ENCODE results near the gene AMZ1. TPM values are rescaled to one million over a fixed set of nuclear protein-coding genes. Genes with fewer than 3 reads are reported as not detected.
"Not testable (repeated sequence)": the region's sequence is repeated elsewhere in the genome, so short reads cannot be mapped to it uniquely, and the experiment has no call there.

Gene AMZ1
- total RNA-seq, 2 donors from 2014 or later = not detected

DNA sequence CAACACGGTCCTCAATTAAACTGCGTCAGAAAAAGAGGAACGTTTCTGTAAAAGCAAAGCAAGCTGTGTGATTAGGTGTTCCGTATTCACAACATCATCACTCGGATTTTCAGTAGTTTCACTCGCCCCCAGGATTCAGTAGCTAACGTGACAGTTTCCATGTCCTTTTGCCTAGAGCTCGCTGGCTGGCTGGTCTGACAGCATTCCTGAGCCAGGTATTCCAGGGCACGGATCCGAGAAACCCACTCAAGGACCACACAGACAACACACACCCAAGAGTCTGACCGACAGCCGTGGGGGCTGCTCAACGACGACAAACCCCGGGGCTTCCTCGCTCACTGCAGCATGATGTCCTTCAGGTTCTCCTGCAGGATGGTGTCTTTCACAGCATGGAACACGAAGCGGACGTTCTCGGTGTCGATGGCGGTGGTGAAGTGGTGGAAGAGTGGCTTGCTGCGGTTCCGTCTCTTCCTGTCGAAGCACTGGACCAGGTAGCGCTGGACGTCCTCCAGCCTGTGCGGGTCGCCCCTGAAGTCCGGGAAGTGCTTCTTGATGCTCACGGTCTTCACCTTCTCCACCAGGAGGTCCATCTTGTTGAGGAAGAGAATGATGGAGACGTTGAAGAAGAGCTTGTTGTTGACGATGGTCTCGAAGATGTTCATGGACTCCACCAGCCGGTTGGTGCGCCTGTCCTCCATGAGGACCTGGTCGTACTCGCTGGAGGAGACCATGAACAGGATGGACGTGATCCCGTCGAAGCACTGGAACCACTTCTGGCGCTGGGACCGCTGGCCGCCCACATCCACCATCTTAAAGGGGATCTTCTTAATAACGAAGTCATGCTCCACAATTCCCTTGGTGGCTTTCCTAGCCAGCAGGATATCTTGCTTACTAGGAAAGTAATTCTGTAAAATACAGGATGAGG is 43.1 kb downstream of the AMZ1 start:
- peaks cover 8 to 20% of the 10 kb centered on the region in 2 donors for H3K4me1 Mint-ChIP-seq (ENCODE audit: low read depth in 2 of 2)
- H3K9me3 Mint-ChIP-seq = no peaks in the 10 kb centered on the region
- H3K4me3 Mint-ChIP-seq = no peak overlapping the region
- H3K27me3 Mint-ChIP-seq = peaks cover 0 to 4% of the 10 kb centered on the region in 2 donors
- H3K36me3 Mint-ChIP-seq = peaks cover 5% of the 10 kb centered on the region
- ATAC-seq = no peak
- peak overlapping the region in 1 of 2 donors; percentile 79 for H3K27ac Mint-ChIP-seq
- DNase-seq (ENCODE audit: low spot score) = no peak

DNA sequence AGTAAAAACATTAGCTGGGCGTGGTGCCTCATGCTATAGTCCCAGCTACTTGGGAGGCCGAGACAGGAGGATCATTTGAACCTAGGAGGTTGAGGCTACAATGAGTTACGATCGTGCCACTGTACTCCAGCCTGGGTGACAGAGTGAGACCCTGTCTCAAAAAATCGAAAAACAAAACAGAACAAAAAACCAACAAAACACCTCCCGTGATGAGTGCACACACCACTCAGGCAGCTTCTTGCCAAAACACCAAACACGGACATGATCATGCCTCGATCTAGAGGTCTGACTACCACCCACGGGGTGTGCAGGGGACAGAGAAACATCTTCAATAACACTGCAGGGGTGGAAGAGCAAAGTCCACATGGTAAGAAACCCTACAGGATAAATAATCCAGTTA is 44.4 kb downstream of the AMZ1 start:
- Mint-ChIP-seq H3K9me3 (no peaks in the 10 kb centered on the region), H3K27me3 (peaks cover 0 to 4% of the 10 kb centered on the region in 2 donors), H3K4me1 (ENCODE audit: low read depth in 2 of 2) (peaks cover 8 to 20% of the 10 kb centered on the region in 2 donors), H3K27ac (no peak overlapping the region), H3K4me3 (no peak overlapping the region), H3K36me3 (peaks cover 5% of the 10 kb centered on the region)
- DNase-seq (ENCODE audit: low spot score) (no peak), ATAC-seq (no peak)

DNA sequence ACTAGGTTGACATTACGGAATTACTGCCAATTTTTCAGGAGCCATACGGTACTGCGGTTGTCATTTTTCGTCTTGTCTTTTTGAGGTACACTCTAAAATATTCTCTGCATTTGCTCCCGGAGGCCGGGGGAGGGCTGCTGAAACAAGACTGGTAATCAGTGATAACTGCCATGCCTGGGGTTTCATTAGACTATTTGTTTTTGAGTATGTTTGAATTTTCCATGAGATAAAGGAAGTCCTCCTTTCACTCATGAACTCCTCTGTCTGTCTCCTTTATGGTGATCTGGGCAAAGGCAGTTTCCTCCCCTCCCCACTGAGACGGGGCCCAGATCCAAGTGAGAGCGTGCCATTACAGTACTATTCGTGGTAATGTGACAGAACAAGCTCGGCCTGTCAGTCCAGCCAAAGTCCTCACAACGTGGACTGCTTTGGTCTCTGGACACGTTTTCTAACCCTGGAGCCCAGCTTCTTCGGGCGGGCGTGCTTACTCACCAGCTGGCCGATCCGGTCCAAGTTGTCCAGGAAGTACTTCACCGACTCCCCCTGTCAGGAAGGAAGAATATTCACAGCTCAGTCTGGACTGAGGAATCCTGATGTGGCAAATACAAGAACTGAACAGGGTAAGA is 45.1 kb downstream of the AMZ1 start:
- Mint-ChIP-seq H3K9me3 (no peaks in the 10 kb centered on the region), H3K4me1 (ENCODE audit: low read depth in 2 of 2) (peaks cover 8 to 20% of the 10 kb centered on the region in 2 donors), H3K36me3 (peaks cover 5% of the 10 kb centered on the region), H3K27me3 (peaks cover 0 to 4% of the 10 kb centered on the region in 2 donors), H3K27ac (no peak overlapping the region), H3K4me3 (no peak overlapping the region)
- no peak for DNase-seq (ENCODE audit: low spot score)
- ATAC-seq = no peak

DNA sequence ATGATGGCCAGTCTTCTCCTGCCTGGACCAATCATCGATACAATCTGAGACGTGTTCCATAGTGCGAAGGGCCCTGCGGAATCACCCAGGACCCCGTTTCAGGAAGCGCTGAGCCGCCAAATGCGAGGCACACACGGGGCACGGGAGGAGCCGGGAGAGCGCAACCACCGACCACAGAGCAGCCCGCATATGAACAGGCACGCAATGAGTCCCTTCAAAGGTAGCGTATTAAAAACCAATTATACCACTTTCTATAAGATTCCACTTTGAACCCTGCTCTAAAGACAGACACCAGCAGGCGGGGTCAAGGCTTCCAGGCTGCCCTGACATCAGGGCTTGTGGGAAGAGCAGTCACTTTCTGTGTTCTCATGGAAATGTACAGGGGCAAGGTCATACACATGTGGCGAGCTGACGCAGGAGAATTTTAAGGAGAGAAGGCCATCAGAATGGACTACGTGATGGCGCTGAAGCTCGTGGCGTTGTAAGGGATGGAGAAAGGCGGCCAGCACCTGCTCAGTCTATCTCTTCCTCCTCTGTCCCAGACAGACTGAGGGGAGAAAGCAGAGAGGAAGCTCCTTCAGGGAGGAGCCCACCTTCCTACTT is 46.2 kb downstream of the AMZ1 start:
- H3K4me1 Mint-ChIP-seq (ENCODE audit: low read depth in 2 of 2) = peaks cover 8 to 20% of the 10 kb centered on the region in 2 donors
- ATAC-seq = no peak
- no peak overlapping the region for H3K27ac Mint-ChIP-seq
- H3K36me3 Mint-ChIP-seq = peaks cover 5% of the 10 kb centered on the region
- H3K4me3 Mint-ChIP-seq = no peak overlapping the region
- no peaks in the 10 kb centered on the region for H3K9me3 Mint-ChIP-seq
- no peak for DNase-seq (ENCODE audit: low spot score)
- peaks cover 0 to 4% of the 10 kb centered on the region in 2 donors for H3K27me3 Mint-ChIP-seq

DNA sequence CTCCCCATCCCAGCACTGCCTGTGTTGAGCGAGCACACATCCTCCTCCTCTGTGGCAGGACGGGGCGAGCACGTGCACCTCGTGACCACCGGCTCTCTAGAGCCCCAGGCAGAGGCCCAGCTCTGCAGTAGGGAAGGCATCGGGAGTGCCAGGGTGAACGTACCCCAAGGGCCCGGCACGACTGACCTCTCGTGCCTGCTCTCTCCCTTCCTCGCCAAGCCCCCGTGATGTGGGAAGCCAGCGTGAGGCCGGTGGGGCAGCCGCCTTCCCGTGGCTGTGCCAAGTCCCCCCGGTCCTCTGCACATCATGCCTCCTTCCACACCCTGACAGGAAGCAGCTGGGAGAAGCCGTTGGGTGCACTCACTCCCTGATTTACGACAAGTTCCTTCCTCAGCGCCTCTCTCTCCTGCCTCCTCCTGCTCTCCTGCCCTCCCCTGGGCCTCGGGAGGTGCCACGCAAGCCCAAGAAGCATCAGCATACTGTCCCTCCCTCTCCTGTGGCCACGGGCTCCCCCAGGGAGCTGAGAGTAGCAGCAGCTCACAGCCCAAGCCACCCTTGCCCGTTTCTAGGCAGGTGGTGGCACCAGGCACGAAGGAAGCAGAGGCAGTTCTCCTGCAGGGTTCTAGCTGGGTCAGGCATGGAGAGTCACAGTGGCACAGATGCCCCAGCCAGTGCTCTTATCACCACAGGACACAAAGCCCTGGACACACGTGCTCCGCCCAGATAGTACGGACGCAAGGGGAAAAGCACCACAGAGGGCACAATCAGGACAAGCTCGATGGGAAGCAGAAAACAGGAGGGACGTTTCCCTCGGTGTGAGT is 47.0 kb downstream of the AMZ1 start:
- no peak overlapping the region for H3K4me3 Mint-ChIP-seq
- ATAC-seq = peak in 1 of 2 donors; percentile 45
- no peak overlapping the region for H3K27ac Mint-ChIP-seq
- H3K9me3 Mint-ChIP-seq = no peaks in the 10 kb centered on the region
- no peak for DNase-seq (ENCODE audit: low spot score)
- H3K27me3 Mint-ChIP-seq = peaks cover 0 to 4% of the 10 kb centered on the region in 2 donors
- H3K36me3 Mint-ChIP-seq = peaks cover 2% of the 10 kb centered on the region
- H3K4me1 Mint-ChIP-seq (ENCODE audit: low read depth in 2 of 2) = peaks cover 8 to 20% of the 10 kb centered on the region in 2 donors

DNA sequence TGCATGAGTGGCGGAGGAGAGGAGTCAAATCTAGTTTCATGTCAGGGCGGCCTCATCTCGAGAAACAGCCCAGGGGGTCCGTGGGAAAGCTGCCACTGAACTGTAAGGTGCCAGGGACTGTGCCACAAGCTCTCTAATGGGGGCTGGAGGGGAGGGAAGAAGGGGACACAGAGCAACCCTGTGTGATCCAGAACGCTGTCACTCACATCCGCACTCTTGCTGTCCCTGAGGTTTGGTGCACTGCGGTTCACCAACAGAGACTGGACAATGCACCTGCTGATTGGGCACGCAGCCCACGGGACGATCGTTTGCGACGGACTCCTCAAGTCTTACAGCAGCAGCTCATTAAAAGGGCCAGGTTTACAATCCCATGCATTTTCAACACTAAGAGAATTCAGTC is 47.7 kb downstream of the AMZ1 start:
- no peaks in the 10 kb centered on the region for H3K36me3 Mint-ChIP-seq
- no peaks in the 10 kb centered on the region for H3K9me3 Mint-ChIP-seq
- no peak for DNase-seq (ENCODE audit: low spot score)
- no peak overlapping the region for H3K4me3 Mint-ChIP-seq
- H3K4me1 Mint-ChIP-seq (ENCODE audit: low read depth in 2 of 2) = peaks cover 8 to 20% of the 10 kb centered on the region in 2 donors
- no peak overlapping the region for H3K27ac Mint-ChIP-seq
- ATAC-seq = no peak
- peaks cover 0 to 4% of the 10 kb centered on the region in 2 donors for H3K27me3 Mint-ChIP-seq

DNA sequence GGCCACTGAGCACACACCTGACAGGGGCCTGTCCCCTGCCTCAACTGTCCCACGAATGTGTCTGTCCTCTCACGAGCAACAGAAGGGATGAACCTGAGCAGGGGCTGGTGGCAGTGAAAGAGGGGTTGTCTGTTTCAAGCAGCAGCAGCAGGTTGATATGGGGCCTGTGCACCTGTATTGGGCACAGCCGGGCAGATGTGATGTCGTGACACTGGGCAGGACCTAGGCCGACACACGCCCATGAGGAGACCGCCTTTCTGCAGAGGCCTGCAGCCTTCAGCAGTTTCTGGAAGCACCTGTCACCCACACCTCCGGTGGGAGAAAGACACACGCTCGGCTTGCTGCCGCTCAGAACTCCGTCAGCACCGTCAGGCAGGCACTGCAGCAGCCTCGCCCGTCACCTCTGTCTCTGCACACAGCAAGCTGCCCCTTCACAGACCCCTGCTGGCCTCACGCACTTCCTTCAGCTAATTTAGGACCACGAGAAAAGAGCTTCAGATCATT is 48.5 kb downstream of the AMZ1 start:
- no peak overlapping the region for H3K4me3 Mint-ChIP-seq
- peaks cover 8 to 19% of the 10 kb centered on the region in 2 donors for H3K4me1 Mint-ChIP-seq (ENCODE audit: low read depth in 2 of 2)
- H3K27me3 Mint-ChIP-seq = peaks cover 0 to 4% of the 10 kb centered on the region in 2 donors
- H3K9me3 Mint-ChIP-seq = no peaks in the 10 kb centered on the region
- no peak for ATAC-seq
- H3K27ac Mint-ChIP-seq = no peak overlapping the region
- H3K36me3 Mint-ChIP-seq = no peaks in the 10 kb centered on the region
- DNase-seq (ENCODE audit: low spot score) = no peak

DNA sequence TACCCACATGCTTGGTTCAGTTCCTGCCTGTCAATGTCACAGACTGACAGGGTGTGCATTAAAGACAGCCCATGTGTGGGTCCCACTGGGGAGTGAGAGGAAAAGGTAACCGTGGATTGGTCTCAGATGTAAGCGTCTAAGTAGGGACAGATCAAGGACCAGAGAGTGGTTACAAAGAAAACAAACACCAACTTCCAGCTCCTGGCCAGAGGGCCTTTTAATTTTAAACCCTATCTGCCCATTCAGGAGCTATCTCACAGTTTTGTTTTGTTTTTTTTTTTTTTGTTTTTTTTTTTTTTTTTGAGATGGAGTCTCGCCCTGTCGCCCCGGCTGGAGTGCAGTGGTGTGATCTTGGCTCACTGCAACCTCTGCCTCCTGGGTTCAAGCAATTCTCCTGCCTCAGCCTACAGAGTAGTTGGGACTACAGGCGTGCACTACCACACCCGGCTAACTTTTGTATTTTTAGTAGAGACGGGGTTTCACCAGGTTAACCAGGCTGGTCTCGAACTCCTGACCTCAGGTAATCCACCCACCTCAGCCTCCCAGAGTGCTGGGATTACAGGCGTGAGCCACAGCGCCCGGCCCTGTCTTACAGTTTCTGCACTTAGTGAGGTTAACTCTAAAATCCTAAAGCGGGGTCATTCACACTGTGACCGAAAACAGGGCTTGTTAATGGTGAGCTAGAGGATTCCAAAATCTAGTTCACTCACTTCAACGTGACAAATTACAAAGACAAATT is 49.2 kb downstream of the AMZ1 start:
- H3K4me1 Mint-ChIP-seq (ENCODE audit: low read depth in 2 of 2) = peaks cover 8 to 15% of the 10 kb centered on the region in 2 donors
- H3K4me3 Mint-ChIP-seq; H3K27ac Mint-ChIP-seq; ATAC-seq; H3K27me3 Mint-ChIP-seq; H3K36me3 Mint-ChIP-seq; DNase-seq (ENCODE audit: low spot score); H3K9me3 Mint-ChIP-seq: not testable (repeated sequence)

DNA sequence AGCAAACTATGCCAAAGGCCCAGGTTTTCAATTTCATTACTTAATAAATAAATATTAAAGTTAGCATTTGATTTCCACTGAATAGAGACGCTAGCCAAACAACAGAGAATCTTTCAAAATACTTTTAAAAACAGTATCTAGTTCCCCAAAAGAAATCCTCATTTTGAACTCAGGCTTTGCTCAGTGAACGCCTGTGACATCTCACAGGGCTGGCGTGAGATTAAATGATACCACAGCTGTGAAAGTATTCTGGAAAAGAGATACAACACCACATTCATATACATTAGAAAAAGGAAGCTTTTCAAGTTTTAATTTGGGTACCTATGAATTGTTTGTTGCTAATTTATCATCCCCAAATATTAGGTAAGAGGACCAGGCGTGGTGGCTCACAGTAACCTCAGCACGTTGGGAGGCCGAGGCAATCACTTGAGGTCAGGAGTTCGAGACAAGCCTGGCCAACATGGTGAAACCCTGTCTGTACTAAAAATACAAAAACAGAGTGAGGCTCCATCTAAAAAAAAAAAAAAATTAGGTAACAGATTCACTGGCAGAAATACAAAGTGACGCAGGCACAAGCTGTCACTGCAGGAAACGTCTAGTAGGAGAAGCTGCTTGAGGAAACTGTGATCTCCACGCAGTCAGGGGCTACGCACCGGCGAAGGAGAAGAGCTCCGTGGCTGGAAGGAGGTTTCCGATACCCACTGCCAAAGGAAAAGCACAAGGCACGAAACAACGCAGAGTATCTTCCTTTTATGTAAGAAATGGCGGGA is 50.0 kb downstream of the AMZ1 start:
- no peak for ATAC-seq

DNA sequence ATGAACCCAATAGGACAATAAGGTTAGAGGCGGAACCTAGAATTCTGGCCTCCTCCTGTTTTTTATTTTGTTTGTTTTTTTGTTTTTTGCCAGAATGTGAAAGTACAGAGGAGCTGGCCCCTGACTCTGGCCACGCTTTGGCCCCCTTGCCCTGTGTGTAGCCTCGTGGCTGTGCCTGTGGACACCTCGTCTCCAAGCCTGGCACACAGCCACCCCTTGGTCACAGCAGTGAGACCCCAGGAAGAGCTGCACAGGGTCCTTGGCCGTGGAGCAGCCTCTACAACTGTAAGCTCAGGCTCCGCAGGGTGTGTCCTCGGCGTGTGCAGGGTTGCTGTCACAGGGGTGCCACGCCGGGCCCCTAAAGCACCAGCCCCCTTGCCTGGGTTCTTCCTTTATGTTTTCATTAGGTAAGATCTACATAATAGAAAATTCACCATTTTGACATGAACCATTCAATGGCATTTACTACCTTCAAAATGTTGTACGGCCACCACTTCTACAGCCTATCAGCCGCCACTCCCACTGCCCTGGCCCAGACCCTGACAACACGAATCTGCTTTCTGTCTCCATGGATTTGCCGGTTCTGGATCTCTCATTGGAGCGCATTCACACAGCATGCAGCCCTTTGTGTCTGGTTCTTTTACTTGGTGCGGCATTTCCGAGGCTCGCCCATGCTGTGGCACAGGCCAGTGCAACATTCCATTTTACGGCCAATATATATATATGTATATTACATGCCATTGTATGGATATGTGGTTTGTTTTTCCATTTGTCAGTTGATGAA is 51.0 kb downstream of the AMZ1 start:
- DNase-seq (ENCODE audit: low spot score) (no peak), ATAC-seq (no peak)
- Mint-ChIP-seq H3K27ac (no peak overlapping the region), H3K9me3 (no peaks in the 10 kb centered on the region), H3K4me3 (no peak overlapping the region), H3K36me3 (no peaks in the 10 kb centered on the region), H3K4me1 (ENCODE audit: low read depth in 2 of 2) (peaks cover 6 to 11% of the 10 kb centered on the region in 2 donors), H3K27me3 (peaks cover 0 to 4% of the 10 kb centered on the region in 2 donors)

More for the DNA sequence above, 50.0 kb downstream of the AMZ1 start:
- peaks cover 0 to 4% of the 10 kb centered on the region in 2 donors for H3K27me3 Mint-ChIP-seq
- no peak overlapping the region for H3K27ac Mint-ChIP-seq
- no peaks in the 10 kb centered on the region for H3K9me3 Mint-ChIP-seq
- no peaks in the 10 kb centered on the region for H3K36me3 Mint-ChIP-seq
- no peak for DNase-seq (ENCODE audit: low spot score)
- H3K4me3 Mint-ChIP-seq = no peak overlapping the region
- H3K4me1 Mint-ChIP-seq (ENCODE audit: low read depth in 2 of 2) = peaks cover 8 to 12% of the 10 kb centered on the region in 2 donors

DNA sequence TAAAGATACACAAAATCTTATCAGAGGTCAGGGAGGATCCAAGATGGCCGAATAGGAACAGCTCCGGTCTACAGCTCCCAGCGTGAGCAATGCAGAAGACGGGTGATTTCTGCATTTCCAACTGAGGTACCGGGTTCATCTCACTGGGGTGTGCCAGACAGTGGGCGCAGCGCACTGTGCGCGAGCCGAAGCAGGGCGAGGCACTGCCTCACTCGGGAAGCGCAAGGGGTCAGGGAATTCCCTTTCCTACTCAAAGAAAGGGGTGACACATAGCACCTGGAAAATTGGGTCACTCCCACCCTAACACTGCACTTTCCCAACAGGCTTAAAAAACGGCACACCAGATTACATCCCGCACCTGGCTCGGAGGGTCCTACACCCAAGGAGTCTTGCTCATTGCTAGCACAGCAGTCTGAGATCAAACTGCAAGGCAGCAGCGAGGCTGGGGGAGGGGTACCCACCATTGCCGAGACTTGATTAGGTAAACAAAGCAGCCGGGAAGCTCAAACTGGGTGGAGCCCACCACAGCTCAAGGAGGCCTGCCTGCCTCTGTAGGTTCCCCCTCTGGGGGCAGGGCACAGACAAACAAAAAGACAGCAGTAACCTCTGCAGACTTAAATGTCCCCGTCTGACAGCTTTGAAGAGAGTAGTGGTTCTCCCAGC is 55.7 kb downstream of the AMZ1 start:
- not testable (repeated sequence) for ATAC-seq; H3K4me3 Mint-ChIP-seq; H3K27ac Mint-ChIP-seq; DNase-seq (ENCODE audit: low spot score); H3K27me3 Mint-ChIP-seq; H3K9me3 Mint-ChIP-seq; H3K4me1 Mint-ChIP-seq (ENCODE audit: low read depth in 2 of 2)
- peaks cover 11% of the 10 kb centered on the region for H3K36me3 Mint-ChIP-seq

Data from natural killer cell treated with Interleukin-12 subunit alpha and Interleukin-12 subunit beta and Interleukin-15 and Interleukin-18, amount 100 ng/mL, for 72 hours (primary cell).